ENCODE data around the gene CNTN4. TPM values are rescaled to one million over a fixed set of nuclear protein-coding genes. Genes with fewer than 3 reads are reported as not detected.

The CNTN4 gene
- total RNA-seq, 1 experiment from 2014 or later: 1.6 TPM

DNA sequence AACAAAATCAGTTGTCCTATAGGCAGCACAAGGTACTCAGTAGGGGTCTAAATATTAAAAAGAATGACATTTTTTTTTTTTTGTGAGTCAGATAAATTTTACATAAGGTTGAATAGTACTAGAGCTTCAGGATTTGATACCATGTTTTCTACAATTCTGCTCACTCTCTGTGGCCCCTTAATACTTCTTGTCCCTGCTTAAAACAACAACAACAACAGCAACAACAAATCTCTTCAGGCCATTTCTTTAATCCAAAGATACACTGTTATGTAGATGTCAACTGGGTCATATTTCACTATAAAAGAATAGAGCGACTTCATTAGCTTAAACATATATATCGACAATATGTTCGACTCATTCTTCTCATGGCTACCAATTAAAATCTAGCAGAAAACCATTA, 1008.5 kb downstream of the CNTN4 start:
- no CpG with 5 or more reads among the region's 3 CpGs for WGBS (ENCODE audit: extremely low coverage, insufficient read length, low lambda C conversion rate)
- DNase-seq: no peak
- Histone ChIP-seq H4K20me1 (ENCODE audit: control insufficient read depth, insufficient read depth, insufficient read length) (no peaks in the 10 kb centered on the region), H2BK12ac (ENCODE audit: insufficient read length, low read depth, low read length) (no peak overlapping the region), H4K5ac (ENCODE audit: insufficient read length, low read depth, low read length) (no peak overlapping the region), H2BK20ac (ENCODE audit: low read depth, low read length, poor library complexity, severe bottlenecking) (no peak overlapping the region), H2BK15ac (ENCODE audit: low read depth, low read length) (no peak overlapping the region), H2BK5ac (ENCODE audit: insufficient read length, low read length) (no peak overlapping the region), H2AK5ac (ENCODE audit: insufficient read length, low read length) (no peak overlapping the region), H3K18ac (ENCODE audit: insufficient read length, low read depth, low read length) (no peak overlapping the region), H3K27me3 (ENCODE audit: insufficient read depth, low read length) (no peaks in the 10 kb centered on the region), H3T11ph (ENCODE audit: low read length) (no peak overlapping the region), H3K4me1 (ENCODE audit: insufficient read depth, low read length) (no peaks in the 10 kb centered on the region; the same call in 1 of the 2 replicates), H3K14ac (ENCODE audit: insufficient read depth, low read length) (no peak overlapping the region), H3K4me2 (ENCODE audit: insufficient read depth, insufficient read length, low read length) (no peak overlapping the region), H3K79me2 (ENCODE audit: insufficient read depth, low read length) (no peaks in the 10 kb centered on the region), H2AFZ (ENCODE audit: low read length) (no peak overlapping the region), H3K56ac (ENCODE audit: insufficient read length, low read depth, low read length) (no peak overlapping the region), H3K79me1 (ENCODE audit: insufficient read depth, low read depth, low read length, poor library complexity, severe bottlenecking) (no peaks in the 10 kb centered on the region), H2BK120ac (ENCODE audit: low read depth, low read length, poor library complexity, severe bottlenecking) (no peak overlapping the region), H3K9me3 (ENCODE audit: control insufficient read depth, low read depth, low read length) (no peaks in the 10 kb centered on the region), H3K23ac (ENCODE audit: insufficient read length, low read depth, low read length) (no peak overlapping the region), H4K8ac (replicated peaks; ENCODE audit: insufficient read length, low read depth, low read length) (no peak overlapping the region), H3K9ac (ENCODE audit: extremely low read depth, insufficient read length, low read length) (no peak overlapping the region), H3K4ac (ENCODE audit: low read depth, low read length) (no peak overlapping the region), H4K91ac (ENCODE audit: insufficient read length, low read depth, low read length) (no peak overlapping the region), H3K23me2 (ENCODE audit: insufficient read length, low read depth, low read length, poor library complexity, severe bottlenecking) (no peaks in the 10 kb centered on the region), H3K27ac (ENCODE audit: insufficient read length, low read depth, low read length) (no peak overlapping the region)
- H3K36me3 Mint-ChIP-seq (ENCODE audit: insufficient read depth in 1 of 3, low read depth in 3 of 3): no peaks in the 10 kb centered on the region
- H3K27me3 Mint-ChIP-seq (ENCODE audit: low read depth): no peaks in the 10 kb centered on the region
- H3K4me1 Mint-ChIP-seq: peaks cover 21 to 25% of the 10 kb centered on the region in 2 experiments
- H3K27ac Mint-ChIP-seq: no peak overlapping the region
- TF ChIP-seq, protein P1, sequence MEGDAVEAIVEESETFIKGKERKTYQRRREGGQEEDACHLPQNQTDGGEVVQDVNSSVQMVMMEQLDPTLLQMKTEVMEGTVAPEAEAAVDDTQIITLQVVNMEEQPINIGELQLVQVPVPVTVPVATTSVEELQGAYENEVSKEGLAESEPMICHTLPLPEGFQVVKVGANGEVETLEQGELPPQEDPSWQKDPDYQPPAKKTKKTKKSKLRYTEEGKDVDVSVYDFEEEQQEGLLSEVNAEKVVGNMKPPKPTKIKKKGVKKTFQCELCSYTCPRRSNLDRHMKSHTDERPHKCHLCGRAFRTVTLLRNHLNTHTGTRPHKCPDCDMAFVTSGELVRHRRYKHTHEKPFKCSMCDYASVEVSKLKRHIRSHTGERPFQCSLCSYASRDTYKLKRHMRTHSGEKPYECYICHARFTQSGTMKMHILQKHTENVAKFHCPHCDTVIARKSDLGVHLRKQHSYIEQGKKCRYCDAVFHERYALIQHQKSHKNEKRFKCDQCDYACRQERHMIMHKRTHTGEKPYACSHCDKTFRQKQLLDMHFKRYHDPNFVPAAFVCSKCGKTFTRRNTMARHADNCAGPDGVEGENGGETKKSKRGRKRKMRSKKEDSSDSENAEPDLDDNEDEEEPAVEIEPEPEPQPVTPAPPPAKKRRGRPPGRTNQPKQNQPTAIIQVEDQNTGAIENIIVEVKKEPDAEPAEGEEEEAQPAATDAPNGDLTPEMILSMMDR (conservative IDR thresholded peaks at IDR 0.05): no peak
- no peaks in the 10 kb centered on the region for H3K9me3 Mint-ChIP-seq
- no peak overlapping the region for H3K4me3 Mint-ChIP-seq

All from H9 (cell line).